Activated T-cell treated with anti-CD3 and anti-CD28 coated beads, Interleukin-2, amount 50 U/mL, for 24 hours (primary cell): ENCODE data around the gene RTN4RL1.
"Not testable (repeated sequence)": the region's sequence is repeated elsewhere in the genome, so short reads cannot be mapped to it uniquely, and the experiment has no call there.

Experiments used
- DNase-seq: peaks from one replicate; pipeline ENCODE4 v3.0.0-alpha.2; 2020
- H3K27ac Mint-ChIP-seq: 2 replicates; pipeline ENCODE4 v1.8.0; 2020; ENCODE audit warnings: mild to moderate bottlenecking, mixed read lengths
- H3K27me3 Mint-ChIP-seq: 2 replicates; pipeline ENCODE4 v1.8.0; 2020; ENCODE audit warnings: mixed read lengths
- H3K36me3 Mint-ChIP-seq: 2 replicates; pipeline ENCODE4 v1.8.0; 2020; ENCODE audit warnings: low read depth, mixed read lengths
- H3K4me1 Mint-ChIP-seq: 2 replicates; pipeline ENCODE4 v1.8.0; 2020; ENCODE audit warnings: low read depth, mixed read lengths
- H3K4me3 Mint-ChIP-seq: 2 replicates; pipeline ENCODE4 v1.8.0; 2020; ENCODE audit warnings: mild to moderate bottlenecking, moderate library complexity, mixed read lengths
- H3K9me3 Mint-ChIP-seq: 2 replicates; pipeline ENCODE4 v1.8.0; 2020; ENCODE audit warnings: mixed read lengths

RTN4RL1 gene

DNA sequence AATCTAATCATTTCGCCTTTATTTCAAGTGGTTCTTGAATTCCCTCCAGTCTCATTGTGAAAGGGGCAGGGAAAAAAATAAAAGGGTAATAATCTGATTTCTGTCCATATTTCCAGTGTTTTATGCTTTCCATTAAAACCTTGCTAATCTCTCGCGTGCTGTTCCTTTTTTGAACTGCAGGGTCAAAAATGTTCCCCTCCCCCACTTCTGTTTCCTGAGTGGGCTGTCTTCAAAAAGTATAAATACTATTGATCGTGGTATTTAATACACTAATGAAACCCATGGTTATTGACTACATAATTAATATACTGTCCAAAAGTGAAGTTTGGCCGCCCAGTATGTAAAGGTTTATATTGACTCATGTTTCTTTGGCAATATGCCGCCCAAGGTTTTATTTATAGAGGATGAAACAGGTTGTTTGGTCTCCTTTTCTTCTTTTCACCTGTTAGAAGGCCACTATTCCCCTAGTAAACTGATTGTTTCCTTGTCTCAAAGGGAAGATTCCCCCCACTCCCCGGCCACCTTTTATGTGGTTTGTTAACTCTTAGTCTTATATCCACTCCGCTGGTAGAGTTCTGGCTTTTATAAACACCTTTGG lies 125.6 kb downstream of the RTN4RL1 start:
- DNase-seq = no peak
- Mint-ChIP-seq H3K27me3 (no peaks in the 10 kb centered on the region), H3K4me1 (no peaks in the 10 kb centered on the region), H3K9me3 (no peaks in the 10 kb centered on the region), H3K36me3 (peaks cover 51% of the 10 kb centered on the region), H3K4me3 (no peak overlapping the region), H3K27ac (no peak overlapping the region)

DNA sequence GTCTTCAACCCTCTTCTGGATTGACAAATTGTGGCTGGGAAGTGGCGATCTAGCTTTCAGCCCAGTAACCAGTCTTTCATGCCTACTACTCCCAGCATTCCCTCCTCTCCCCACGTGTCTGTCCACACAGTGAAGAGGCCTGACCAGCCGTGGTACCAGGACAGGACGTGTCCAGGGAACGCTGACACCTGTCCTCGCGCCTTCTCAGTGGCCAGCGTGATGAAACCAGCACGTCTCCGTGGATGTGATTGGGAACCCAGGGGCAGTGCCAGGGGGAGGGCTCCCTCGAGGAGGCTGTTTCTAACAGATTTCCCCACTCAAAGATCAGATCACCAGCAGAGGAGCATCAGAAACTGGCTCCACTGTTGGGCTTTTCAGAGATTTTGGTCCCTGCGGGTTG lies 126.3 kb downstream of the RTN4RL1 start:
- DNase-seq = no peak
- H3K4me3 Mint-ChIP-seq = no peak overlapping the region
- H3K36me3 Mint-ChIP-seq = peaks cover 57% of the 10 kb centered on the region
- no peaks in the 10 kb centered on the region for H3K4me1 Mint-ChIP-seq
- no peaks in the 10 kb centered on the region for H3K9me3 Mint-ChIP-seq
- H3K27me3 Mint-ChIP-seq = no peaks in the 10 kb centered on the region
- H3K27ac Mint-ChIP-seq = no peak overlapping the region

DNA sequence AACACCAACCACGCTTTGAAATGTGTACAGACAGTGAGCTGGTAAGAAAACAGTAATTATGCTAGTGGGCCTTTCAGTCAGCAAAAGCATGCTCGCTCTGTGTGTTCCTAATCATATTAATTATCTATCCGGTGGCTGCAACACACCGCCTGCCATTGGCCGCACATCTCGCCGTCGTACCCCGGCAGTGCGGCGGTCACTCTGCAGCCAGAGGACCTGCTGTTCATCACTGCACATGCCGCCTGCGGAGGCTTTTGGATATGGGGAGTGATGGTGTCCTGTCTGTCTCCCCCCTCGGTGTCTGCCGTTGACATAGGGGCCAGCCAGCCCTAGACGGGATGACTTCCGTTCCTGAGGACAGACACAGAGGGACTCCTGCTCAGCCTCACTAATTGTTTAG lies 126.8 kb downstream of the RTN4RL1 start:
- no peak for DNase-seq
- H3K36me3 Mint-ChIP-seq = peaks cover 61% of the 10 kb centered on the region
- H3K27me3 Mint-ChIP-seq = no peaks in the 10 kb centered on the region
- H3K9me3 Mint-ChIP-seq = no peaks in the 10 kb centered on the region
- H3K4me1 Mint-ChIP-seq = no peaks in the 10 kb centered on the region
- no peak overlapping the region for H3K27ac Mint-ChIP-seq
- no peak overlapping the region for H3K4me3 Mint-ChIP-seq

DNA sequence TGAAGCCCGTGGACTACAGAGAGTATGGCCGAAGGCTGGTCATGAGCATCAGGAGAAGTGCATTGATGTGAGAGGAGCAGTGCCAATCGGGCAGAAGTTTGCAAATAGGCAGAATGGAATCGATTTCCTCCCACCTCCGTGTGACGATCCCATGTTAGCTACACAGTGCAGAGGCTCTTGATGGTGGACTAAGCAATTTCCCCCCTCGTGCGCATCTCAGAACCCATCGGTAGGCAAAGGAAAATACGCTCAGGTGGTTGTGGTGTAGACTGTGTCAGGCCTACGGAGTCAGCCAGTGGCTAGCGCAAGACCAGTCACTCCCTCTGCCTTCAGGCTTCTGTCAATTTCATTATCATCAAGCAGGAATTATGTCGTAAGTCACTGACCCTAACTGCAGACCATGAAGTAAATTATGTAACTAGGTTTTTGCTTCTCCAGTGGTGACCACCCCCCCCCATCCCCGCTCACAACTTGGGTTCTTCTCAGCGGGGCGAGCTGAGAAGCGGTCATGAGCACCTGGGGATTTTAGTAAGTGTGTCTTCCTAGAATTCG lies 128.0 kb downstream of the RTN4RL1 start:
- H3K4me1 Mint-ChIP-seq = no peaks in the 10 kb centered on the region
- H3K36me3 Mint-ChIP-seq = peaks cover 73% of the 10 kb centered on the region
- no peaks in the 10 kb centered on the region for H3K9me3 Mint-ChIP-seq
- H3K27me3 Mint-ChIP-seq = no peaks in the 10 kb centered on the region
- H3K27ac Mint-ChIP-seq = no peak overlapping the region
- no peak overlapping the region for H3K4me3 Mint-ChIP-seq
- DNase-seq = no peak

DNA sequence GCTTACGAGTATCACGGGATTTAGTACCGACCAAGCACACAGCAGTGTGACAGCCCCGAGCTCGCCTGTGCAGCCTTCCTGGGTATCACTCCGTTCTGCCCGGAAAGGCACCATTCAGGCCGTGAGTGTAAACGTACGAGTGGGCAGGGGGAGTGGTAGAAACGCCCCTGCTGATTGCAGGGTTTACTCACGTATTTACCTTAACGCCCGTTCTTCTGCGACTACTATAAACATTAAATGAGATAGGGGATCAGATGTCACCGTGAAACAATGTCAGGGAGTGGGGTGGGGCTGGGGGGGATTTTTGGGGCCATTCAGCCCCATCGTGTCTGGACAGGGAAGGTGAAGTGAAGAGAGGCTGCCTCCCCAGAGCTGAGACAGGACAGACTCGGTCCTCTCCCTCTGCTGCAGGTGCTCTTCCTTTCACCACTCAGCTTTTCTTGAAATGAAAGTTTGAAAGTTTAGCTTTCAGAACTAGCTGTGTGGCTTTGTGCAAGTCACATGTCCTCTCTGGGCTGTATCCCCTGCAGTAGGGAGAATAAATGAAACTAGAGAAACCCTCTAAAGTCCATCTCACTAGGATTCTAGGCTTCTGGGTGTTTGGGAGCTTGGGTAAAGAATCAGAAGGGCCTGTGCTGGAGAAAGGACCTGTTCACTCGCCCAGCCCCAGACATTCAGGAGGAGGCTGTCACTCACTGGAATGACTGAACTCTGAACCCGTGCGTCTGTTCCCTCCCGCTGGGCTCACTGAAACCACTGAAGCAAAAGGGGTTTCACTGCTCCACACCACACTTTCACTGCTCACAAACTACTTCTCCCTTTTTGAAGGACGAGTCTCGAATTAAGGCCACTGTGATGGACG lies 128.7 kb downstream of the RTN4RL1 start:
- H3K4me1 Mint-ChIP-seq = peaks cover 1% of the 10 kb centered on the region
- H3K27me3 Mint-ChIP-seq = no peaks in the 10 kb centered on the region
- DNase-seq = no peak
- H3K9me3 Mint-ChIP-seq = no peaks in the 10 kb centered on the region
- H3K27ac Mint-ChIP-seq = no peak overlapping the region
- peaks cover 80% of the 10 kb centered on the region for H3K36me3 Mint-ChIP-seq
- no peak overlapping the region for H3K4me3 Mint-ChIP-seq

DNA sequence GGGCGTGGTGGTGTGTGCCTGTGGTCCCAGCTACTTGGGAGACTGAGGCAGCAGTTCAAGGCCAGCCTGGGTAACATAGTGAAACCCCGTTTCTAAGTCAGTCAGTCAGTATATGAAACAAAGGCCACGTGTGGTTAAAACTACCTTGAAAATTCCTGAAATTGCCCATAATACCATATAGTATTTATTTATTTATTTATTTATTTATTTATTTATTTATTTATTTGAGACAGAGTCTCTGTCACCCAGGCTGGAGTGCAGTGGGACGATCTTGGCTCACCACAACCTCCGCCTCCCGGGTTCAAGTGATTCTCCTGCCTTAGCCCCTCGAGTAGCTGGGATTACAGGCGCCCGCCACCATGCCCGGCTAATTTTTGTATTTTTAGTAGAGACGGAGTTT lies 129.7 kb downstream of the RTN4RL1 start:
- H3K27me3 Mint-ChIP-seq, H3K27ac Mint-ChIP-seq, DNase-seq, H3K4me3 Mint-ChIP-seq, H3K9me3 Mint-ChIP-seq, H3K4me1 Mint-ChIP-seq: not testable (repeated sequence)
- H3K36me3 Mint-ChIP-seq = peaks cover 89% of the 10 kb centered on the region

DNA sequence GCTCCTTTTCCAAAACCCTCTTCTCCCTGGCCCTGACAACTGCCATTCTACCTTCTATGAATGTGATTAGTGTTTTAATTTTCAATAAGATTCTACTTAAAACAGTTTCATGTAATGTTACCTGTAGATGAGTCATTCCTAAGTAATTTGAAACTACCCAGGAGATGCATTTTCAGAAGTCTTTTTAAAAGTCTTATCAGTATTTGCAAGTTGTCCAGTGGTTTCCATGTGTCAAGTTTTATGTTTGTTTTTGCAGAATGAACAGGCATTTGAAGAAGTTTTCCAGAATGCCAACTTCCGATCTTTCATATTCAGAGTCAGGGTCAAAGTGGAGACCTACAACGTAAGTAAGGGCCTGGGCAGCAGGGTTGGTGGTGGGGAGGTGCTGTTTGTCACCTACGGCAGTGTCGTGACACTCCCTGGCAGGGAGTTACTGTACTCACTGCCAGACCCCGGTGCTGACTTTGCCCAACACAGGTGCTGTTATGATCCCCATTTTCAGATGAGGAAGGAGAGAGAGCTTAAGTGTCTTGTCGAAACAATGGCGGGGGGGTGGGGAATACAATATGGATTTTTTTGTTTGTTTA lies 130.3 kb downstream of the RTN4RL1 start:
- H3K36me3 Mint-ChIP-seq = peaks cover 91% of the 10 kb centered on the region
- H3K4me1 Mint-ChIP-seq = peaks cover 6% of the 10 kb centered on the region
- H3K27ac Mint-ChIP-seq = no peak overlapping the region
- no peaks in the 10 kb centered on the region for H3K9me3 Mint-ChIP-seq
- no peak overlapping the region for H3K4me3 Mint-ChIP-seq
- no peak for DNase-seq
- H3K27me3 Mint-ChIP-seq = no peaks in the 10 kb centered on the region

DNA sequence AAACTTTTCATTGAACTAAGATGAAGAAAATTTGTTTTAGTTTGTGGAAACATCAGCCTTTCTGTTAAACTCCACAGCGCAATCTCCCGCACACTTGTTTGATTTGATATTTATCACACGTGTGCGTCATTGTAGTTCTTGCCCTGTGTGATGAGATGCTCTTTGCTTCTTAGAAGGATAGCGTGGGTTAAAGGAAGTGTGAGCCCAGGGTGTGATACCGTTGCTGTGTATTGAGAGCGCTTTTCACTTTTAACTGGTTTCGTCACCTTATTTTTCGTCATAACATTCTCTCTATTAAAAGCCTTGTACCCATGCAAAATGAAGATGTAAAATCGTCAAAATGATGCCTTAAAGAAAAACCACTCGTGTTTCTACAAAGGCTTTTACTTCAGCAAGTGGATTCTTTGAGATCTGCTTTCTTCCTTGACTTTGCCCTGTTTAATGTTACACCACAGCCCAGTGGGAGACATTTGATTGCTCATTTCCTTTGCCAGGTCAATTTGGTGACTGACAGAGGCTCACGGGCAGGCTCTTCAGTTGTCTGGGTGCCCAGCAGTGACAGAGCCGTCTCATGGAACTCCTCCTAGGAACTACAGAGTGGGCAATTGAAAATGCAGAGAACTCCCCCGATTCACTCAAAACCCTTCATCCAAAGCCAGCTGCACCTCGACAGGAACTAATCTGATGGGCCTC lies 134.2 kb downstream of the RTN4RL1 start:
- Mint-ChIP-seq H3K4me1 (peaks cover 6% of the 10 kb centered on the region), H3K9me3 (no peaks in the 10 kb centered on the region), H3K27me3 (no peaks in the 10 kb centered on the region), H3K36me3 (peaks cover 87% of the 10 kb centered on the region), H3K4me3 (no peak overlapping the region), H3K27ac (peak overlapping the region; percentile 82)
- no peak for DNase-seq

DNA sequence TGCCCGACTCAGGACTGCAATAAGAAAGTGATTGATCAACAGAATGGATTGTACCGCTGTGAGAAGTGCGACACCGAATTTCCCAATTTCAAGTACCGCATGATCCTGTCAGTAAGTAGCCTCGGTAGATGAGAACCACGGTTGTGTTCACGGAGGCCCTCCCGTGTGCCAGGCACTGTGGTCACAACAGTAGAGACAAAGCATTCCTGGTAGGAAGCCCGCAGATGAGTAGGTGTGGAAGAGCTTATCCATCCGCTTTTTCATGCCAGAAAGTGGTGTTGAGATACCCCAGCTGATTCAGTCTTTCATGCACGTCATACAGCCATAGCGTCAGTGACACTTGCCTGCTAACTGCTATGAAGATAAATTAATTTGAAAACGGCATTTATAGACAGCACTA lies 136.4 kb downstream of the RTN4RL1 start:
- DNase-seq = no peak
- H3K4me1 Mint-ChIP-seq = peaks cover 6% of the 10 kb centered on the region
- H3K27ac Mint-ChIP-seq = no peak overlapping the region
- no peaks in the 10 kb centered on the region for H3K9me3 Mint-ChIP-seq
- peaks cover 90% of the 10 kb centered on the region for H3K36me3 Mint-ChIP-seq
- H3K4me3 Mint-ChIP-seq = no peak overlapping the region
- H3K27me3 Mint-ChIP-seq = no peaks in the 10 kb centered on the region
